Activated T-cell treated with anti-CD3 and anti-CD28 coated beads for 4 hours (primary cell): ENCODE results near the gene ITPK1.

Experiments
- DNase-seq: peaks from one replicate; pipeline ENCODE4 v3.0.0-alpha.2; 2020

The ITPK1 gene

GRCh38 chr14:93057586-93058280, 58.0 kb downstream of the ITPK1 start:
- no peak for DNase-seq

GRCh38 chr14:93056840-93057585, 58.7 kb downstream of the ITPK1 start:
- no peak for DNase-seq

- no peak for DNase-seq
Observed at GRCh38 chr14:93056166-93056839, 59.4 kb downstream of the ITPK1 start.

GRCh38 chr14:93055651-93056115, 60.0 kb downstream of the ITPK1 start:
- DNase-seq = no peak

- DNase-seq = no peak
Observed at GRCh38 chr14:93054876-93055275, 60.8 kb downstream of the ITPK1 start.

GRCh38 chr14:93054006-93054405, 61.7 kb downstream of the ITPK1 start:
- DNase-seq = no peak

- no peak for DNase-seq
Observed at GRCh38 chr14:93051600-93052546, 63.9 kb downstream of the ITPK1 start.

GRCh38 chr14:93050761-93051160, 65.0 kb downstream of the ITPK1 start:
- no peak for DNase-seq

GRCh38 chr14:93049867-93050331, 65.8 kb downstream of the ITPK1 start:
- no peak for DNase-seq

GRCh38 chr14:93049315-93049714, 66.4 kb downstream of the ITPK1 start:
- DNase-seq = no peak

- DNase-seq = no peak
Observed at GRCh38 chr14:93048843-93049242, 66.9 kb downstream of the ITPK1 start.

- DNase-seq = no peak
Observed at GRCh38 chr14:93047661-93048060, 68.1 kb downstream of the ITPK1 start.

- DNase-seq = no peak
Observed at GRCh38 chr14:93047157-93047556, 68.6 kb downstream of the ITPK1 start.

GRCh38 chr14:93046705-93047050, 69.0 kb downstream of the ITPK1 start:
- no peak for DNase-seq

GRCh38 chr14:93045965-93046704, 69.6 kb downstream of the ITPK1 start:
- DNase-seq = no peak

GRCh38 chr14:93045211-93045674, 70.5 kb downstream of the ITPK1 start:
- no peak for DNase-seq

- DNase-seq = no peak
Observed at GRCh38 chr14:93044556-93044955, 71.2 kb downstream of the ITPK1 start.

GRCh38 chr14:93044121-93044520, 71.6 kb downstream of the ITPK1 start:
- no peak for DNase-seq

GRCh38 chr14:93042968-93043940, 72.5 kb downstream of the ITPK1 start:
- DNase-seq = no peak

- DNase-seq = no peak
Observed at GRCh38 chr14:93041830-93042229, 73.9 kb downstream of the ITPK1 start.

GRCh38 chr14:93040982-93041381, 74.7 kb downstream of the ITPK1 start:
- no peak for DNase-seq
